Stimulated activated naive CD8-positive, alpha-beta T cell treated with anti-CD3 and anti-CD28 coated beads, Interleukin-15, Interleukin-2, amounts not matched to agents 100 U/mL and 50 U/mL, for 24 hours (primary cell): ENCODE results near the gene ACBD6.

Experiments used
- ATAC-seq: fragments of 150-1000 bp; cut with Tn5 transposase; one replicate; pipeline ENCODE4 v1.10.0; 2021
- DNase-seq: peaks from one replicate; pipeline ENCODE4 v3.0.0; 2021

The ACBD6 gene

GRCh38 chr1:180241716-180242544, 260.4 kb downstream of the ACBD6 start:
- DNase-seq = no peak
- no peak for ATAC-seq

- no peak for ATAC-seq
Observed at GRCh38 chr1:180239145-180240096, 263.0 kb downstream of the ACBD6 start.

GRCh38 chr1:180238675-180239074, 263.7 kb downstream of the ACBD6 start:
- DNase-seq = no peak
- ATAC-seq = no peak

More at GRCh38 chr1:180239145-180240096, 263.0 kb downstream of the ACBD6 start:
- DNase-seq = no peak
